HG03196 (cell line): ENCODE data around the gene RAG1.

Experiments used
- ATAC-seq: cut with Tn5 transposase; IDR thresholded peaks from one replicate; pipeline ENCODE4 v1.9.1; 2021; ENCODE audit not compliant: unreplicated experiment

The RAG1 gene

GRCh38 chr11:36588099-36588498 lies 20.3 kb downstream of the RAG1 start:
- no peak for ATAC-seq

GRCh38 chr11:36590513-36590912 lies 22.7 kb downstream of the RAG1 start:
- no peak for ATAC-seq

GRCh38 chr11:36591433-36591832 lies 23.6 kb downstream of the RAG1 start:
- no peak for ATAC-seq

GRCh38 chr11:36594316-36594989 lies 26.6 kb downstream of the RAG1 start, which contains the start of gene IFTAP:
Gene IFTAP (plus strand): TSS chr11:36594502. CDS start chr11:36610104, 15,602 bp downstream.
- peak; percentile 55 for ATAC-seq

GRCh38 chr11:36596880-36597279 lies 29.1 kb downstream of the RAG1 start:
- ATAC-seq: no peak

- no peak for ATAC-seq
Observed at GRCh38 chr11:36598051-36598450, 30.2 kb downstream of the RAG1 start, which contains the start of gene RAG2. Gene RAG2 (minus strand): TSS chr11:36598236. CDS start chr11:36594168, 4,068 bp downstream.

GRCh38 chr11:36600180-36600579 lies 32.4 kb downstream of the RAG1 start:
- ATAC-seq: no peak

GRCh38 chr11:36601155-36601554 lies 33.3 kb downstream of the RAG1 start:
- ATAC-seq: no peak

- ATAC-seq: no peak
Observed at GRCh38 chr11:36602135-36602534, 34.3 kb downstream of the RAG1 start.

GRCh38 chr11:36605221-36606216 lies 37.7 kb downstream of the RAG1 start:
- peak; percentile 67 for ATAC-seq

- ATAC-seq: no peak
Observed at GRCh38 chr11:36608491-36609199, 40.8 kb downstream of the RAG1 start.

- ATAC-seq: no peak
Observed at GRCh38 chr11:36609383-36609782, 41.6 kb downstream of the RAG1 start.

- ATAC-seq: no peak
Observed at GRCh38 chr11:36615826-36616225, 48.0 kb downstream of the RAG1 start.

GRCh38 chr11:36617543-36618362 lies 49.9 kb downstream of the RAG1 start:
- no peak for ATAC-seq

- ATAC-seq: no peak
Observed at GRCh38 chr11:36618363-36619047, 50.7 kb downstream of the RAG1 start.

- no peak for ATAC-seq
Observed at GRCh38 chr11:36619502-36619901, 51.7 kb downstream of the RAG1 start.

GRCh38 chr11:36620246-36620645 lies 52.4 kb downstream of the RAG1 start:
- no peak for ATAC-seq

GRCh38 chr11:36622431-36623136 lies 54.8 kb downstream of the RAG1 start:
- ATAC-seq: peak; percentile 71

- no peak for ATAC-seq
Observed at GRCh38 chr11:36623494-36623893, 55.7 kb downstream of the RAG1 start.
